IPS-18c (cell line): Measurements from ENCODE around the gene SVOP.
A peak's percentile ranks its signal among the peaks of the same experiment; 100 is the strongest.
"Not testable (repeated sequence)": the region's sequence is repeated elsewhere in the genome, so short reads cannot be mapped to it uniquely, and the experiment has no call there.

Experiments used
- H3K4me3 ChIP-seq: 2 replicates; pipeline ENCODE4 v1.7.0; 2013; ENCODE audit warnings: low read depth, mild to moderate bottlenecking, low read length, moderate library complexity; ENCODE audit not compliant: insufficient read depth
- H3K9me3 ChIP-seq: one replicate; pipeline ENCODE4 v1.6.1; 2013; ENCODE audit warnings: mild to moderate bottlenecking, low read length, moderate library complexity; ENCODE audit not compliant: control insufficient read depth, insufficient read depth

Gene SVOP

GRCh38 chr12:108884116-108885012, 136.5 kb downstream of the SVOP start:
- Histone ChIP-seq H3K4me3 (no peak overlapping the region), H3K9me3 (no peaks in the 10 kb centered on the region)

GRCh38 chr12:108881953-108882352, 138.9 kb downstream of the SVOP start:
- Histone ChIP-seq H3K4me3 (no peak overlapping the region), H3K9me3 (no peaks in the 10 kb centered on the region)

- H3K4me3 ChIP-seq = no peak within 1 kb of the TSS
These were observed 141.1 kb downstream of the SVOP start, which contains the start of gene DAO for GRCh38 chr12:108879615-108880254. Gene DAO (plus strand): TSS chr12:108880092. CDS start chr12:108885007, 4,915 bp downstream.

GRCh38 chr12:108876550-108876949, 144.3 kb downstream of the SVOP start:
- no peak overlapping the region for H3K4me3 ChIP-seq
- no peaks in the 10 kb centered on the region for H3K9me3 ChIP-seq

More at GRCh38 chr12:108879615-108880254, 141.1 kb downstream of the SVOP start, which contains the start of gene DAO:
- H3K9me3 ChIP-seq = no peaks in the 10 kb centered on the region

GRCh38 chr12:108875682-108876361, 145.0 kb downstream of the SVOP start:
- Histone ChIP-seq H3K4me3 (no peak overlapping the region), H3K9me3 (no peaks in the 10 kb centered on the region)

- no peaks in the 10 kb centered on the region for H3K9me3 ChIP-seq
- H3K4me3 ChIP-seq = no peak overlapping the region
These were observed 145.6 kb downstream of the SVOP start for GRCh38 chr12:108875280-108875679.

GRCh38 chr12:108868781-108869180, 152.1 kb downstream of the SVOP start:
- Histone ChIP-seq H3K9me3 (no peaks in the 10 kb centered on the region), H3K4me3 (no peak overlapping the region)

GRCh38 chr12:108866083-108866482, 154.8 kb downstream of the SVOP start:
- H3K4me3 ChIP-seq, H3K9me3 ChIP-seq: not testable (repeated sequence)

GRCh38 chr12:108865169-108865568, 155.7 kb downstream of the SVOP start:
- Histone ChIP-seq H3K4me3 (no peak overlapping the region), H3K9me3 (peaks cover 4% of the 10 kb centered on the region)

- no peak overlapping the region for H3K4me3 ChIP-seq
- peaks cover 4% of the 10 kb centered on the region for H3K9me3 ChIP-seq
These were observed 158.3 kb downstream of the SVOP start for GRCh38 chr12:108862588-108862959.

- no peak overlapping the region for H3K4me3 ChIP-seq
- peaks cover 4% of the 10 kb centered on the region for H3K9me3 ChIP-seq
These were observed 158.8 kb downstream of the SVOP start for GRCh38 chr12:108861878-108862587.

GRCh38 chr12:108860443-108860842, 160.4 kb downstream of the SVOP start:
- Histone ChIP-seq H3K4me3 (no peak overlapping the region), H3K9me3 (peaks cover 4% of the 10 kb centered on the region)

GRCh38 chr12:108859923-108860291, 161.0 kb downstream of the SVOP start:
- H3K4me3 ChIP-seq = no peak overlapping the region
- H3K9me3 ChIP-seq = peaks cover 4% of the 10 kb centered on the region

GRCh38 chr12:108859141-108859922, 161.5 kb downstream of the SVOP start:
- H3K9me3 ChIP-seq, H3K4me3 ChIP-seq: not testable (repeated sequence)

- Histone ChIP-seq H3K4me3 (peak overlapping the region; percentile 66), H3K9me3 (peaks cover 4% of the 10 kb centered on the region)
These were observed 162.4 kb downstream of the SVOP start for GRCh38 chr12:108858311-108859074.
